NOMO-1 treated with DMSO at 0.1 percent for 48 hours (cell line): ENCODE results near the gene CWC27.

Experiments
- DNase-seq: peaks from one replicate; lab custom pipeline; 2025; ENCODE audit not compliant: unreplicated experiment; lab: John Stamatoyannopoulos, UW

The CWC27 gene

GRCh38 chr5:64768358-64769312 lies at the start of gene CWC27, which contains the start of gene SREK1IP1:
Gene CWC27 (plus strand): TSS chr5:64768930. CDS start chr5:64769147, 217 bp downstream.
Gene SREK1IP1 (minus strand): TSS chr5:64768691. CDS start chr5:64768517, 174 bp downstream.
- DNase-seq, result peak; percentile 83

GRCh38 chr5:64722588-64722987 lies 46.1 kb upstream of the CWC27 start:
- DNase-seq, result no peak

- no peak for DNase-seq
These were observed 41.6 kb upstream of the CWC27 start for GRCh38 chr5:64727150-64727549.

GRCh38 chr5:64742411-64742810 lies 26.3 kb upstream of the CWC27 start:
- no peak for DNase-seq

GRCh38 chr5:64742821-64743220 lies 25.9 kb upstream of the CWC27 start:
- no peak for DNase-seq

GRCh38 chr5:64744914-64745313 lies 23.8 kb upstream of the CWC27 start:
- DNase-seq, result no peak

GRCh38 chr5:64746446-64746845 lies 22.3 kb upstream of the CWC27 start:
- DNase-seq, result no peak

- no peak for DNase-seq
These were observed 19.3 kb upstream of the CWC27 start for GRCh38 chr5:64749385-64749784.

- DNase-seq, result no peak
These were observed 14.7 kb upstream of the CWC27 start for GRCh38 chr5:64754066-64754465.

GRCh38 chr5:64758901-64759300 lies 9.8 kb upstream of the CWC27 start:
- no peak for DNase-seq

GRCh38 chr5:64759960-64760660 lies 8.6 kb upstream of the CWC27 start:
- DNase-seq, result no peak

GRCh38 chr5:64763948-64764503 lies 4.7 kb upstream of the CWC27 start:
- DNase-seq, result no peak

GRCh38 chr5:64765804-64766504 lies 2.8 kb upstream of the CWC27 start:
- DNase-seq, result no peak

- peak; percentile 34 for DNase-seq
These were observed 1.8 kb upstream of the CWC27 start for GRCh38 chr5:64766941-64767340.

- DNase-seq, result no peak
These were observed 772 bp upstream of the CWC27 start for GRCh38 chr5:64767959-64768357.

GRCh38 chr5:64769855-64770254 lies 1.1 kb downstream of the CWC27 start:
- no peak for DNase-seq

- no peak for DNase-seq
These were observed 3.0 kb downstream of the CWC27 start for GRCh38 chr5:64771736-64772135.

GRCh38 chr5:64773533-64773932 lies 4.8 kb downstream of the CWC27 start:
- DNase-seq, result peak; percentile 72

- peak; percentile 85 for DNase-seq
These were observed 6.6 kb downstream of the CWC27 start for GRCh38 chr5:64775291-64775690.

- peak; percentile 73 for DNase-seq
These were observed 15.8 kb downstream of the CWC27 start for GRCh38 chr5:64784451-64785025.

- no peak for DNase-seq
These were observed 17.6 kb downstream of the CWC27 start for GRCh38 chr5:64786372-64786771.
